HEK293 (cell line): ENCODE results near the gene PABPN1L.

Experiments used
- CTCF ChIP-seq: fragments of 450-650 bp; formaldehyde crosslinking; IDR thresholded peaks from 2 replicates; pipeline ENCODE4 v1.5.1; 2016; ENCODE audit warnings: missing biosample characterization, missing genetic modification characterization
- SP2 ChIP-seq: fragments of 450-650 bp; formaldehyde crosslinking; IDR thresholded peaks from 2 replicates; pipeline ENCODE4 v1.5.1; 2016; ENCODE audit warnings: missing biosample characterization, missing genetic modification characterization
- YY1 ChIP-seq: fragments of 450-650 bp; formaldehyde crosslinking; IDR thresholded peaks from 2 replicates; pipeline ENCODE4 v1.5.1; 2018; ENCODE audit warnings: missing biosample characterization, missing genetic modification characterization
- ZIC2 ChIP-seq: fragments of 450-650 bp; formaldehyde crosslinking; IDR thresholded peaks from 2 replicates; pipeline ENCODE4 v1.5.1; 2016; ENCODE audit warnings: missing biosample characterization, missing genetic modification characterization
- ZNF140 ChIP-seq: fragments of 450-650 bp; formaldehyde crosslinking; IDR thresholded peaks from 2 replicates; pipeline ENCODE4 v1.5.1; 2016; ENCODE audit warnings: missing biosample characterization, missing genetic modification characterization
- ZNF24 ChIP-seq: fragments of 450-650 bp; formaldehyde crosslinking; IDR thresholded peaks from 2 replicates; pipeline ENCODE4 v1.5.1; 2016; ENCODE audit warnings: missing biosample characterization, missing genetic modification characterization
- ZNF514 ChIP-seq: fragments of 450-650 bp; formaldehyde crosslinking; IDR thresholded peaks from 2 replicates; pipeline ENCODE4 v1.5.1; 2016; ENCODE audit warnings: missing biosample characterization, missing genetic modification characterization
- ZNF624 ChIP-seq: fragments of 450-650 bp; formaldehyde crosslinking; IDR thresholded peaks from 2 replicates; pipeline ENCODE4 v1.5.1; 2017; ENCODE audit warnings: missing biosample characterization, missing genetic modification characterization
- TF ChIP-seq, protein P1 (sequence below): fragments of 450-650 bp; formaldehyde crosslinking; IDR thresholded peaks from 2 replicates; pipeline ENCODE4 v1.5.1; 2016; ENCODE audit warnings: missing biosample characterization, missing genetic modification characterization

DNA sequence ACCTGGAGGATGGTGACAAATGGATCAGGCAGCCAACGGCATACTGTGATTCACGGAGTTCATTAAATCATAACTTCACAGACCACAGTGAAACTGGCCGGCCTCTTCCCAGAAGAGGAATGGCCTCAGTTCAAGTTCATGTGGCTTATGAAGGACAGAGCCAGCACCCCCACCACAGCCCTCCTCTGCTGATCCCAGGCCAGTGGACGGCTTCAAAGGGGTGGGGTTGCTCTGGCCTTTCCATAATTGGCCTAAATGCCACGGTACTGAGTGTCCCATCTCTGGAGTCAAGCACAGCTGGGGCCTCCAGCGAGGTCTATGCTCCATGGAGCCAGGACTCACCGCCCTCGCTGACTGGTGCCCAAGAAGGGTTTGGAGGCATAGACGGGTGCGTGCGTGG, 31.1 kb downstream of the PABPN1L start:
- TF ChIP-seq ZIC2 (tag by site-specific recombination) (no peak), ZNF140 (no peak), ZNF514 (tag by site-specific recombination) (no peak), ZNF24 (no peak), CTCF (no peak), ZNF624 (no peak), YY1 (tag by site-specific recombination) (no peak), SP2 (tag by site-specific recombination) (no peak)
- TF ChIP-seq, protein P1, sequence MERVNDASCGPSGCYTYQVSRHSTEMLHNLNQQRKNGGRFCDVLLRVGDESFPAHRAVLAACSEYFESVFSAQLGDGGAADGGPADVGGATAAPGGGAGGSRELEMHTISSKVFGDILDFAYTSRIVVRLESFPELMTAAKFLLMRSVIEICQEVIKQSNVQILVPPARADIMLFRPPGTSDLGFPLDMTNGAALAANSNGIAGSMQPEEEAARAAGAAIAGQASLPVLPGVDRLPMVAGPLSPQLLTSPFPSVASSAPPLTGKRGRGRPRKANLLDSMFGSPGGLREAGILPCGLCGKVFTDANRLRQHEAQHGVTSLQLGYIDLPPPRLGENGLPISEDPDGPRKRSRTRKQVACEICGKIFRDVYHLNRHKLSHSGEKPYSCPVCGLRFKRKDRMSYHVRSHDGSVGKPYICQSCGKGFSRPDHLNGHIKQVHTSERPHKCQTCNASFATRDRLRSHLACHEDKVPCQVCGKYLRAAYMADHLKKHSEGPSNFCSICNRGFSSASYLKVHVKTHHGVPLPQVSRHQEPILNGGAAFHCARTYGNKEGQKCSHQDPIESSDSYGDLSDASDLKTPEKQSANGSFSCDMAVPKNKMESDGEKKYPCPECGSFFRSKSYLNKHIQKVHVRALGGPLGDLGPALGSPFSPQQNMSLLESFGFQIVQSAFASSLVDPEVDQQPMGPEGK, result no peak
